ENCODE results near the gene PTCH1. TPM values are rescaled to one million over a fixed set of nuclear protein-coding genes. Genes with fewer than 3 reads are reported as not detected.

The PTCH1 gene
- total and polyA plus RNA-seq, 8 donors = 5.4 to 22.6 (median 14.7) TPM

DNA sequence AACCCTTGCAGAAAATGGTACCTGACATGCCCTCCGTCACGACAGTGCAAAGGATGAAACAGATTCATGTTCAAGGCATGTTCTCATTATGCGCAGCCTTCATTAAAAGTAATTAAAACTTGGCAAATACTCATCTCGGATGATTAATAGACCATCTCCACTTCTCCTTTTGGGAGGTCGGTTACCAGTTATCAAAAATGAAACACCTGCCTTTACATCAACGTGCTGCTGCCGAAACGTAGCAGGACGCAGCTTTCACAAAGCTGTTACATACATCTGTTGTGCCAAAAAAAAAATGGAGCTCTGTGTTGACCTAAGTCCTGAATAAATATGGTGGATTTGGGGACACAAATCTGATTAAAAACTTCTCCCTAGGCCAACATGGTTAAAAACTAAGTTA is 75.7 kb downstream of the PTCH1 start:
- H3K27me3 ChIP-seq = no peaks in the 10 kb centered on the region
- intact Hi-C loops (cut with DNase I) = no loop called here
- FAIRE-seq (no peak), ATAC-seq (no peak), DNase-seq (no peak)
- H3K36me3 ChIP-seq = peaks cover 0 to 7% (median 0%) of the 10 kb centered on the region in 3 donors
- H3K27ac ChIP-seq = no peak overlapping the region
- no peaks in the 10 kb centered on the region for H3K9me3 ChIP-seq
- no peak overlapping the region for H3K4me3 ChIP-seq
- WGBS, 2 donors = 79 to 84% methylated on average over 9 of the region's 9 CpGs
- TF ChIP-seq, protein P1, sequence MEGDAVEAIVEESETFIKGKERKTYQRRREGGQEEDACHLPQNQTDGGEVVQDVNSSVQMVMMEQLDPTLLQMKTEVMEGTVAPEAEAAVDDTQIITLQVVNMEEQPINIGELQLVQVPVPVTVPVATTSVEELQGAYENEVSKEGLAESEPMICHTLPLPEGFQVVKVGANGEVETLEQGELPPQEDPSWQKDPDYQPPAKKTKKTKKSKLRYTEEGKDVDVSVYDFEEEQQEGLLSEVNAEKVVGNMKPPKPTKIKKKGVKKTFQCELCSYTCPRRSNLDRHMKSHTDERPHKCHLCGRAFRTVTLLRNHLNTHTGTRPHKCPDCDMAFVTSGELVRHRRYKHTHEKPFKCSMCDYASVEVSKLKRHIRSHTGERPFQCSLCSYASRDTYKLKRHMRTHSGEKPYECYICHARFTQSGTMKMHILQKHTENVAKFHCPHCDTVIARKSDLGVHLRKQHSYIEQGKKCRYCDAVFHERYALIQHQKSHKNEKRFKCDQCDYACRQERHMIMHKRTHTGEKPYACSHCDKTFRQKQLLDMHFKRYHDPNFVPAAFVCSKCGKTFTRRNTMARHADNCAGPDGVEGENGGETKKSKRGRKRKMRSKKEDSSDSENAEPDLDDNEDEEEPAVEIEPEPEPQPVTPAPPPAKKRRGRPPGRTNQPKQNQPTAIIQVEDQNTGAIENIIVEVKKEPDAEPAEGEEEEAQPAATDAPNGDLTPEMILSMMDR (IDR thresholded peaks at IDR 0.05) = no peak
- no peaks in the 10 kb centered on the region for H3K4me1 ChIP-seq

DNA sequence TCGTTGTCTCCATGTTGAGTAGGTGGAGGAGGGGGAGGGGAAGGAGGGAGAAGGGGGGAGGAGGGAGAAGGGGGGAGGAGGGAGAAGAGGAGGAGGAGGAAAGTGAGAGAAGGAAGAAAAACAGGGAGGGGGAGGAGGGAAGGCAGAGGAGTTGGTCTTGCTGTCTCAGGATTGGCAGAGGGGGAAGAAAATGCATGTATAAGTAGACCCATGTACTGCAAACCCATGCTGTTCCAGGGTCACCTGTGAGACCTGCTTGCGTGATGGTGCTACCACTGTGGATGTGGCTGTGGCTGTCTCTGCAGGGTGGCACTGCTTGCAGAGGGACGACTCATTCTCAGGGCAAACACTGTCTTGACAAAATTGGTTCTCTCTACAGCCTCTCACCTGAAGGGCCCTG is 76.3 kb downstream of the PTCH1 start:
- ATAC-seq (no peak), DNase-seq (no peak), FAIRE-seq (no peak)
- intact Hi-C loops (cut with DNase I) = no loop called here
- H3K9me3 ChIP-seq = no peaks in the 10 kb centered on the region
- H3K27ac ChIP-seq = no peak overlapping the region
- H3K27me3 ChIP-seq = no peaks in the 10 kb centered on the region
- WGBS, 2 donors = 72 to 76% methylated on average over 3 of the region's 3 CpGs
- TF ChIP-seq, protein P1 (IDR thresholded peaks at IDR 0.05) = no peak
- no peak overlapping the region for H3K4me3 ChIP-seq
- no peaks in the 10 kb centered on the region for H3K4me1 ChIP-seq
- peaks cover 0 to 1% (median 0%) of the 10 kb centered on the region in 3 donors for H3K36me3 ChIP-seq

GRCh38 chr9:95438561-95439357 is 78.0 kb downstream of the PTCH1 start:
- DNase-seq = no peak
- 82 to 86% methylated on average over 9 of the region's 9 CpGs for WGBS, 2 donors
- Histone ChIP-seq H3K36me3 (no peaks in the 10 kb centered on the region), H3K4me3 (no peak overlapping the region), H3K9me3 (no peaks in the 10 kb centered on the region), H3K27ac (no peak overlapping the region), H3K27me3 (no peaks in the 10 kb centered on the region), H3K4me1 (no peaks in the 10 kb centered on the region)
- intact Hi-C loops (cut with DNase I) = no loop called here
- no peak for FAIRE-seq
- TF ChIP-seq, protein P1 (IDR thresholded peaks at IDR 0.05) = no peak
- ATAC-seq = no peak

DNA sequence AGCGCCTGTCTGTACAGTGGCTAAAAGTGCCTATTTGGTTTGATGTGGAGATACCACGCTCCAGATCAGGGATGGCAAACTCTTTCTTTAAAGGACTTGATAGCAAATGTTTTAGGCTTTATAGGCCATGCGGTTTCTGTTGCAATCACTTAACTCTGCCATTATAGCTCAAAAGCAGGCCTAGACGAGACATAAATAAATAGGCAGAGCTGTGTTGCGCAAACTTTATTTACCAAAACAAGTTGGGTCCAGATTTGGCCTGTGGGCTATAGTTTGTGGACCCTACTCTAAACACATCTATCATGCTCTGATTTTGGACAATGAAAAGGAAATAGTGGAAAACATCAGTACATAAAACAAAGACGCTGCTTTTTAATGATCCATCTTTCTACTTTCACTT is 79.2 kb downstream of the PTCH1 start:
- Histone ChIP-seq H3K4me1 (no peaks in the 10 kb centered on the region), H3K4me3 (no peak overlapping the region), H3K36me3 (no peaks in the 10 kb centered on the region), H3K27ac (no peak overlapping the region), H3K9me3 (no peaks in the 10 kb centered on the region), H3K27me3 (no peaks in the 10 kb centered on the region)
- 89 to 94% methylated on average over 6 of the region's 6 CpGs for WGBS, 2 donors
- DNase-seq (no peak), ATAC-seq (no peak), FAIRE-seq (no peak)
- TF ChIP-seq, protein P1 (IDR thresholded peaks at IDR 0.05) = no peak
- intact Hi-C loops (cut with DNase I) = no loop called here

- FAIRE-seq = no peak
- Histone ChIP-seq H3K36me3 (no peaks in the 10 kb centered on the region), H3K27ac (no peak overlapping the region), H3K4me3 (no peak overlapping the region), H3K9me3 (no peaks in the 10 kb centered on the region), H3K27me3 (no peaks in the 10 kb centered on the region), H3K4me1 (no peaks in the 10 kb centered on the region)
- no peak for ATAC-seq
- intact Hi-C loops (cut with DNase I) = no loop called here
- TF ChIP-seq, protein P1 (IDR thresholded peaks at IDR 0.05) = no peak
- WGBS, 2 donors = 84 to 89% methylated on average over 7 of the region's 7 CpGs
- no peak for DNase-seq
These were observed 80.4 kb downstream of the PTCH1 start for GRCh38 chr9:95436416-95436815.

All from pancreas (tissue), 10 donors.